Astrocyte of the cerebellum (primary cell): ENCODE measurements around the gene IGFLR1.

Experiments used
- DNase-seq: peaks from one replicate; pipeline ENCODE4 v3.0.0-alpha.2; 2011; ENCODE audit warnings: low read depth
- H3K4me3 ChIP-seq: 2 replicates; pipeline ENCODE4 v1.5.1; 2011; ENCODE audit warnings: mild to moderate bottlenecking, low read depth, low read length, moderate library complexity
- in situ Hi-C: cut with HindIII; loops from 2 replicates; pipeline ENCODE4 v1.10.0; 2017; ENCODE audit warnings: low sequenced_read_pairs
- TF ChIP-seq, protein P1 (sequence below): IDR thresholded peaks from 2 replicates; pipeline ENCODE4 v1.5.1; 2012; ENCODE audit warnings: low read length, low read depth, moderate library complexity, mild to moderate bottlenecking; ENCODE audit errors: missing control alignments

The IGFLR1 gene, protein sequence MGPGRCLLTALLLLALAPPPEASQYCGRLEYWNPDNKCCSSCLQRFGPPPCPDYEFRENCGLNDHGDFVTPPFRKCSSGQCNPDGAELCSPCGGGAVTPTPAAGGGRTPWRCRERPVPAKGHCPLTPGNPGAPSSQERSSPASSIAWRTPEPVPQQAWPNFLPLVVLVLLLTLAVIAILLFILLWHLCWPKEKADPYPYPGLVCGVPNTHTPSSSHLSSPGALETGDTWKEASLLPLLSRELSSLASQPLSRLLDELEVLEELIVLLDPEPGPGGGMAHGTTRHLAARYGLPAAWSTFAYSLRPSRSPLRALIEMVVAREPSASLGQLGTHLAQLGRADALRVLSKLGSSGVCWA

DNA sequence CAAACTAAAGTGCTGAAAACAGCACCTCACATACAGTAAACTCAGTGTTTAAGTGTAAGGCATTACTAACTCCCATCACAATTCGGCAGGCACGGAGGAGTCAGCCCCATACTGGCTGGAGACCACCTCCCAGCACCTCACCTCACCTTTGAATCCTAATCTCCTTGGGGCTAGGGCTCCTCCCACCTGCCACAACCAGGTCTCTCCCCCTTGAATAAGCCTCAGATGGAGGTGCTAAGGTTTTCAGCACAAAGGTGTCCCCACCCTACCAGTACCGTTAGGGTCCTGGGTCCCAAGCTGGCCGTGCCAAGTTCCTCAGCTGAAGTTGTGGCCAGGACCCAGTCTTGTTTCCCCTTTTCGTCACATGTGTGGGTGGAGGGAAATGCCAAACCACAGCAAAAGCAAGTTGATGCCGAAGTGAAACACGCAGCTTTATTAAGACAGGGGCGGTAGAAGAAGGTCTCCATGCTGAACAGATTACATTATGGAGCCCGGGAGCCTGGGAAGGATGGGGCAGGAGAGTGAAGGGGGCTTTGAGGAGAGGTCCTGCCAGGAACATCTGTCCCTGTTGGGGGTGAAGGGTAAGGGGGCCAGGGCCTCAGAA lies at the start of gene IGFLR1:
IGFLR1 (minus strand) TSS at position 332 of the 604 bp plus-strand sequence. CDS start 1,272 bp downstream, outside the sequence.
- in situ Hi-C loops = no loop called here
- H3K4me3 ChIP-seq = no peak within 1 kb of the TSS
- TF ChIP-seq, protein P1, sequence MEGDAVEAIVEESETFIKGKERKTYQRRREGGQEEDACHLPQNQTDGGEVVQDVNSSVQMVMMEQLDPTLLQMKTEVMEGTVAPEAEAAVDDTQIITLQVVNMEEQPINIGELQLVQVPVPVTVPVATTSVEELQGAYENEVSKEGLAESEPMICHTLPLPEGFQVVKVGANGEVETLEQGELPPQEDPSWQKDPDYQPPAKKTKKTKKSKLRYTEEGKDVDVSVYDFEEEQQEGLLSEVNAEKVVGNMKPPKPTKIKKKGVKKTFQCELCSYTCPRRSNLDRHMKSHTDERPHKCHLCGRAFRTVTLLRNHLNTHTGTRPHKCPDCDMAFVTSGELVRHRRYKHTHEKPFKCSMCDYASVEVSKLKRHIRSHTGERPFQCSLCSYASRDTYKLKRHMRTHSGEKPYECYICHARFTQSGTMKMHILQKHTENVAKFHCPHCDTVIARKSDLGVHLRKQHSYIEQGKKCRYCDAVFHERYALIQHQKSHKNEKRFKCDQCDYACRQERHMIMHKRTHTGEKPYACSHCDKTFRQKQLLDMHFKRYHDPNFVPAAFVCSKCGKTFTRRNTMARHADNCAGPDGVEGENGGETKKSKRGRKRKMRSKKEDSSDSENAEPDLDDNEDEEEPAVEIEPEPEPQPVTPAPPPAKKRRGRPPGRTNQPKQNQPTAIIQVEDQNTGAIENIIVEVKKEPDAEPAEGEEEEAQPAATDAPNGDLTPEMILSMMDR = no peak
- no peak for DNase-seq

DNA sequence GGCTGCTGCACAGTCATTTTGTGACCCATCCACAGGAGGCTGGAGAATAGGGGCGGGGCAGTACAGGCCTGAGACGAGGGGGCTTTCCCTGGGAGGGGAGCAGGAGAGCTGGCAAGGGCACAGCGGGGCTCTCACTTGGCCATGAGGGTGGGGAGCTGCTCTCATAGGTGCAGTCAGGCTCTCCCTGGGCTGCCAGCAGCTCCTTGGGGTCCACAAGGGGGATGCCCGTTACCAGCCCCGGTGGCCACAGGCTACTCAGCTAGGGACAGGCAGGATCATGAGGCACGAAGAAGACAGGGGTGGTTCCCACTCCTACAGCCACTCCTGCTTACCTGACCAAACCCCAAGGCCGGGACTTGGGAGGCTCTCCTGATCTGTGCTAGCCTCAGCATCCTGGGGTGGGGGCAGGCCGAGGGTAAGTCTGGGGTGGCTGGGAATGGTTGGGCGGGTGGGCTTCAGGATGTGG lies 49.6 kb upstream of the IGFLR1 start:
- no peak overlapping the region for H3K4me3 ChIP-seq
- TF ChIP-seq, protein P1 = no peak
- in situ Hi-C loops = no loop called here
- DNase-seq = no peak

DNA sequence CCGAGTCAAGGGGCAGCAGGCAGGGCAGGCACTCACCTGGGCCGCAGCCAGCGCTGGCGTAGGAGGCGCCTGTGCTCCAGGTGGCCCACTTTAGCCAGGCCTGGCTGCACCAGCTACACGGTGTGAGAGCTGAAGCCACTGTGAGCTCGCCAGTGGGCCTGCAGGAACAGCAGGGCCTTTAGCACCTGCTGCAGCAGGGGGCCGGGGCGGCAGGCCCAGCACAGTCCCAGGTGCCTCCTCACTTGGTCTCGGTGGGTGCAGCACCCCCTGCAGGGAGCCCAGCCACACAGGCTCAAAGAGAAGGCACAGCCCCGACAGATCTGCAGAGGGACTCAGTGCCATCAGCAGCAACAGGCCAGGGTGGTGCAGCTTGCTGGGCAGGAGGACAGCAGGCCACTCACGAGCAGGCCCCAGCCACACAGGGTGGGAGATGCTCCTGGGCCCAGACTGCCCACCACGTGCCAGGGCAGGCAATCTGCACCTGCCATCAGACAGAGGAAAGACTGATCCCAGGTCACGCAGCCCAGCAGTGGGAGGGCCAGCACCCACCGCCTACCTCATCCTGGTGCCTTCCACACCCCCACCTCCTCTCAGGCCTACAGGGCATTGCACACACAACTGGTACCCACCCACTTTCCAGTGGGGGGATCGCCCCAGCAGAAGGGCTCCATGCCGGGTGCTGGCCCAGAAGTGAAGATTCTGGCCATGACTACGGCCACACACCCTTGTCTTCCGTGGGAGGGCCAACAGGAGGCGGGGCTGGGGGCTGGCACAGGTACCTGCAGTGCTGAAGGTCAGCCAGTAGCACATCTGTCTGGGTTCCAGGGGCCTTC lies 48.9 kb upstream of the IGFLR1 start:
- no peak for DNase-seq

DNA sequence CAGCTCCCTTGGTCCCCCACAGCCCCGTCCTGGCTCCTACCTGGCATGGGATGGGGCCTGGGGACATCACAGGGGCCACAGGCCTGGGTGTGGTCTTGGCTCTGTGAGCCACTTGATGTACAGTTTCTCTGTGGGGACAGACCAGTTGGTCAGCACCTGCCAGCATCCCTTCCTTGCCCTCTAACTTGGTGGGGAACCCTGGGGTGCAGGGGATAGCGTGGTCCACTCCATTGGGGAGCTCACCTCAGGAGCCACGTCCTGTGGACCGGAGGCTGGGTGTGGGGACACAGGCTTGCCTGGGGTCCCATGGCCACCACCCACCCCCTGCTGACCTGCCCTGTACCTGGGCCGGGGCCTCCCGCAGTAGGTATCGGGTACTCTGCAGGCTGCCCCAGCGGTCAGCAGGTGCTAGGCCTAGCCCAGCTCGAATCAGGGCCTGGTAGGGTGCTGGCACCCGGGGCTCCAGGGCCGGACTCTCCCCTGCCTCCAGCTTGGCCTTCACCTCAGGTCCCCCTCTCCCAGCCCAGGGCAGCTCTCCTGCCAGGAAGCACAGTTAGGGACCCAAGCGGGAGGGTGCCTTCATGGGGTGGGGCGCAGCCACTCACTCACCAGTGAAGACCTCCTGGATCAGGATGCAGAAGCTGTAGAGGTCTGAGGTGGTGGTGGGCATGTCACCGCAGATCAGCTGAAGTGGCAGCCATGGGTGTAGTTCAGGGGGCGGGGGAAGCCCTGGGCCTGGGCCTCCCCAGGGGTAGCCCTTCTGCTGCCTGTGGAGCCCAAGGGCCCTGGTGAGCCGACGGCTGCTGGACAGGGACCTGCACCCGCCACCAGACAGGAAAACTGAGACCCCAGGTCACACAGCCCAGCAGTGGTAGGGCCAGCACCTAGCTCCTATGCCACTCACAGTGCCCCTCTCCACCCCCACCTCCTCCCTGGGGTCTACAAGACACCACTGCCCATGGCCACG lies 48.0 kb upstream of the IGFLR1 start:
- TF ChIP-seq, protein P1 = no peak
- no peak for DNase-seq
- in situ Hi-C loops = no loop called here

More for the DNA sequence above, 48.9 kb upstream of the IGFLR1 start:
- H3K4me3 ChIP-seq = no peak overlapping the region
- in situ Hi-C loops = no loop called here
- TF ChIP-seq, protein P1 = no peak

DNA sequence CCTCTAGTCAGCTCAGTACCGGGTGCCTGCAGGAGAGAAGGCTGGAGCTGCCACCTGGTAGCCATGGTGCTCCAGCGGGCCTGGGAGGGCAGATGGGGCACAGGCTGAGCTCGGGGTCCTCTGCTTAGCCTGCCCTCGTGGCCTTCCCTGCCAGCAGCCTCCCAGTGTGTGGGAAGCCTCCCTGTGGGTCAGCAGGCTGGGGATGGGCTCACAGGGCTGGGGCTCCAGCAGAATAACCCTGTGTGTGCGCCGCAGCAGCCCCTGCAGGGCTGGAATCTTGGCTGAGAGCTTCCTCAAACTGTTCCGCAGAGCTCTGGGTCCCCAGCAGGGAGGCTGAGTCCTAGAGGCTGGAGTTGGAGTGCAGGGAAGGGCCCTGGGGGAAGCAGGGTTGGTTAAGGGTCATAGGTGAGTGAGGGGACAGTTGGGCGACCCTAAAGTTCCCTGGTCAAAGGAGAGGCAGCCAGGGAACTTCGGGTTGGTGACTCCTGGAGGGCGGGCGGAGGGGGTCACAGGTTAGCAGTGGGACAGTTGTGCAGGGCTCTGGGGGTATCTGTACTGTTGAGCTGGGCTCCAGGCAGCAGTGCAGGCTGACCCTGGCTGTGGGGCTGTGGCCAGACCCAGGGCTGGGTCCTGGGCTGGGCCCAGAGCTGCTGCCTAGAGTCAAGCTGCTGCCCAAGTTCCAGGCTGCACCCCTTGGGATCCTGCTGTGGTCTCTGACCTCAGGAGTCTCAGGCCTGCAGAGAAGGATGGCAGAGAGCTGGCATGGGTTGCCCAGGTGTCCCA lies 47.1 kb upstream of the IGFLR1 start:
- H3K4me3 ChIP-seq = no peak overlapping the region
- DNase-seq = no peak
- in situ Hi-C loops = no loop called here

More for the DNA sequence above, 48.0 kb upstream of the IGFLR1 start:
- H3K4me3 ChIP-seq = no peak overlapping the region

More for the DNA sequence above, 47.1 kb upstream of the IGFLR1 start:
- TF ChIP-seq, protein P1 = no peak
